GM18519 (cell line): ENCODE measurements around the gene DPY19L3.
"Not testable (repeated sequence)": the region's sequence is repeated elsewhere in the genome, so short reads cannot be mapped to it uniquely, and the experiment has no call there.

Source experiments
- ATAC-seq: cut with Tn5 transposase; IDR thresholded peaks from one replicate; pipeline ENCODE4 v1.9.1; 2021; ENCODE audit warnings: mild to moderate bottlenecking, moderate library complexity; ENCODE audit not compliant: unreplicated experiment, low FRiP score

DPY19L3 gene

DNA sequence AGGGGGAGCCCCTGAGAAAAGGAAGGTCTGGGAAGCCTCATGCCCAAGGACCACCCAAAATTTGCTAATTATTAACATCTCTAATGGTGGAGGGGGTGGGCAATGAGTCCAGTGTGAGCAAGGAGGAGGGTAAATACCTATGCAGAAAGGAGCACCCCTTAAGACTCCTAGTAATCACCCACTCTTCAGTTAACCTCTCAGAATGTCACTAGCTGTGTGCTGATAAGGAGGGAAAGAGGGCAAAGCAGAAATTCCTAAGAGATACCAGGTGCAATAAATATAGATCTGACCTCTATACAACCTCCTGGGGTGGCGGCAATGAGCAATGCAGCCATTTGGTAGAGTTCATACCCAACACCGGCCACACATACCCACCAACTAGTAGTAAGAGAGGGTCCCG lies 12.7 kb upstream of the DPY19L3 start:
- ATAC-seq, result no peak

- ATAC-seq, result no peak
Measured at GRCh38 chr19:32396046-32396652, 9.4 kb upstream of the DPY19L3 start.

DNA sequence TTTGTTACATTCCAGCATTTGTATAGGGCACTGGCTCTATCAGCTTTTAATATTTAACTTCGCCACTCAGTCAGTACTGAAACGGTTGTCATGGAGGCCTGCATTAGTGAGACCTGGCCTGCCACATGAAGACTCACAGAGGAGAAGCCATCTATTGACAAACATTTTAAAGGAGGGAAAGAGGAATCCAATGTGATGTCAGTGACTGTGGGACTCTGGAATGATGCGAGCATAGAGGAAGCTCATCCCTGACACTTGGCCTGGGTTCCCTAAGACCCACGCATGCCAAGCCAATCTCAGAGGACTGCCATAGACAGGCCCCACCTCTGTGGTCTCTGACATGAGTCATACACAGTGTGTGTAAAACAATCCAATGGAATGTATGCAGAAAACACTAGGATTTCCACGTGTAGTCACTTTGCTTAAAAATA lies 7.9 kb upstream of the DPY19L3 start:
- no peak for ATAC-seq

- no peak for ATAC-seq
Measured at GRCh38 chr19:32401992-32402391, 3.6 kb upstream of the DPY19L3 start.

- ATAC-seq, result no peak
Measured at GRCh38 chr19:32403291-32403995, 2.1 kb upstream of the DPY19L3 start.

GRCh38 chr19:32404213-32404932 lies 1.2 kb upstream of the DPY19L3 start:
- no peak for ATAC-seq

DNA sequence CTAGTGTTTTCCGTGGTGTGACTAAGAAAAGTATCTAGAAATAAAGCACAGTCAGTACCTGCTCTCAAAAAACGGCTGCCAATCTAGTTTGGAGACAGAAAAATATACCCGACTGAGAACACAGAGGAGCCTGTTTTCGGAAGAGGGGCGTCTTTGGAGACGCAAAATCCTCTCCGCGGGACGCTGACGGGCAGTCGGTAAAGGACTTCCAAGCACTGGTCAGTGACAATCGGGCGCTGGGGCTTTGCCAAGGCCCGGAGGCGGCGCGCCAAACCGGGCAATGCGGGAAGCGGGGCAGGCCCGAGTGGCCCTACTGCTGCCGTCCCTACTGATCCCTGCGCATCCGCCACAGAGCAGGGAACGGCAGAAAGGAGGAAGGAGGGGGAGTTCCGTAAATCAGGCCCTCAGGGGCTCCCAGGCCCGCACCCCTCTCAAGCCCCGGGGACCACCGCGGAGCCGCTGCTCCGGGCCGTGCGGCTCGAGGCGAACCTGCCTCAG lies 588 bp upstream of the DPY19L3 start:
- no peak for ATAC-seq

DNA sequence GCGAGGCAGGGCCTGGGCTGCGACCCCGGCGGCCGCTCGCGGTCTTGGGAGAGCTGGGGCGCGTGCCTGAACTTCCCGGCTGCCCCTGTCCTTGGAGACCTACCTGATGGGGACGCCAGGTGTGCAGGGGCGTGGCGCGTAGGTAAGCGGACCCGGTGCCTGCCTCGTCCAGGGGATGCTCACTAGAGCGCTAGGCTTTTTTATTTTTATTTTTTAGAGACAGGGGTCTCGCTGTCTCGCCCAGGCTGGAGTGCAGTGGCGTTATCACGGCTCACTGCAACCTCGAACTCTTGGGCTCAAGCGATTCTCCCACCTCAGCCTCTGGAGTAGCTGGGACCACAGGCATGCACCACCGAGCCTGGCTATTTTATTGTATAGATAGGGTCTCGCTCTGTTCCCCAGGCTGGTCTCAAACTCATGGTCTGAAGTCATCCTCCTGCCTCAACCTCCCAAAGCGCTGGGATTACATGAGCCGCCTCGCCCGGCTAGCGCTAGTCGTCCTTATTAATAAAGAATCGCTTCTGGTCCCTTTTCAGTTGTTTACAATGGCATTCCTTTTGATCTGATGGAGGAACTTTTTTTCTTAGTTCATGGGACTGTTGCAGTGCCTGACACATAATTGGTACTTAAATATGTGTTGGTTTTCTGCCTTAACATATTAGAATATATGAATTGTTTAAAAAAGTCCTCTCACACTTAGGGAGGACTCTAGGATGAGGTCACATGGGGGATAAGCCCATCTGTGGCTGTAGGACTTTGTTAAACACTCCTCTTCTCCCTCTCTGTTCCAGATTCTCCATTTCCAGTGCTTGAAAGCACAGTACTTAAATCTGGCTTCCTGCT lies 812 bp downstream of the DPY19L3 start:
- ATAC-seq, result no peak

DNA sequence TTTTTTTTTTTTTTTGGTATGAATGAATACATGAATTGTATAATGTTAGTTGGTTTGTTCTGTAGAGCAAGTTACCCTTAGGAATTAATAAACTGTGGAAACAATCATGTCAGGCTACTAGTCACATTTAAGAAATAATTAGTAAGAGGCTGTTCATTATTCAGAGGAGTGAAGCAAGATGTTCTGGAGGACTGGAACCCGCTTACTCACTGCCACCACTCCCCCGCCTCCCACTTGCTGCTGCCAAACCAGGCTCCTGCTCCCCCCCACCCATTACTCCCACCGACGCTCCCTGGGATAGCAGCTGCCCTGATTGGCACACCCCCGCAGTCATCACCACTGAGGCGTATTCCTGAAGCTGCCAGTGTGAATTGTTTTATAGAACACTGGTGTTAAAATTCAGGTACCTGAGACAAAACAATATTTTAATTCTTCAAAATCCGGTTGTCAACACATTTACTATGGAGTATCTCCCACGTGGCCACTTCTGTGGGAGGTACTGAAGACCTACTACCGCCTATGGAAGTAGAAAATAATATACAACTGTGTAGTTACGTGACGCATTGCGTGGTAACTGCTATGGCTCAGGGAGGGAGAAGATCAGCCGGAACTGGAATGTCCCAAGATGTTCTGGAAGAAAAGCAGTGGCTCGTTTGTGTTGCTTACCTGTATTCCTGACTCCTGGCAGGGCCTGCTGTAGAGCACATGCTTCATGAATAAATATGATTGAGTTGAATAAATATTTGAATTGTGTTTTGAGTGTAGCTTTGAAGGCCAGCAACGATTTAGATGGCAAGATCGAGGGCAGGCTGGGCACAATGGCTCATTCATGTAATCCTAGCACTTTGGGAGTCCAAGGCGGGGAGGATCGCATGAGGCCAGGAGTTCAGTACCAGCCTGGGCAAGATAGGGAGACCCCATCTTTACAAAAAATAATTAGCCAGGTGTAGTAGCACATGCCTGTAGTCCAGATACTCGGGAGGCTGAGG lies 1.7 kb downstream of the DPY19L3 start:
- ATAC-seq, result no peak

DNA sequence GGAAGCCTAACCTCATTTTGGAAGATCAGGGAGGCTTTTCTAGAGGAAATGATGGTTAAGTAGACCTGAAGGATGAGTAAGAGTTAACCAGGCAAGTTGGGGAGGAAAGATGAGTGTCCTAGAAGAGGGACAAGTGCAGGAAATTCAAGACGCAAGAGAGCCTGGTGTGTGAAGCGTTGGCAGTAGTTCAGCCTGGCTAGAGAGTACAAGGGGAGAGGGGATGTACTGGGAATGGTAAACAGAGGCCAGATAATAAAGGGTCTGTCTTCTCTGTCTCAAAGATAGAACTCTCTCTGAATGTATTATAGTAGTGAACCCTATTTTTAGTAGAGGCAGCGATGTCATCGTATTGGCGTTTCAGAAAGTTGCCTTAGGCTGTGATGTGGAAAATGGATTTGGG lies 9.7 kb downstream of the DPY19L3 start:
- ATAC-seq, result no peak

DNA sequence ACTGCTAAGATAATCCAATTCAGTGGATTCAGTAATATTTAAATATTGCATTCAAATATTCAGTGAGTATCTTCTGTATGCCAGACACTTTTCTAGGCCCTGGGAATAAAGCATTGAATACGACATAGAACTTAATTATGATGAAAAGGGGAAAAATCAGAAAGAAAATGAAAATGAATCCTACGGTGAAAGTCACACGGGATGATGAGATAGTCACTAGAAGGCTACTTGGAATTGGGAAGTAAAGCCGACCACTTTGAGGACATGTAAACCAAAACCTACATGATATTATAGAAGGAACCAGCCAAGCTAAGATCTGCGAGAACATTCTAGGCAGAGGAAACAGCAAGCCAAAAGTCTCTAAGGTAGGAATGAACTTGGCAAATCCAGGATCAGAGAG lies 10.1 kb downstream of the DPY19L3 start:
- no peak for ATAC-seq

DNA sequence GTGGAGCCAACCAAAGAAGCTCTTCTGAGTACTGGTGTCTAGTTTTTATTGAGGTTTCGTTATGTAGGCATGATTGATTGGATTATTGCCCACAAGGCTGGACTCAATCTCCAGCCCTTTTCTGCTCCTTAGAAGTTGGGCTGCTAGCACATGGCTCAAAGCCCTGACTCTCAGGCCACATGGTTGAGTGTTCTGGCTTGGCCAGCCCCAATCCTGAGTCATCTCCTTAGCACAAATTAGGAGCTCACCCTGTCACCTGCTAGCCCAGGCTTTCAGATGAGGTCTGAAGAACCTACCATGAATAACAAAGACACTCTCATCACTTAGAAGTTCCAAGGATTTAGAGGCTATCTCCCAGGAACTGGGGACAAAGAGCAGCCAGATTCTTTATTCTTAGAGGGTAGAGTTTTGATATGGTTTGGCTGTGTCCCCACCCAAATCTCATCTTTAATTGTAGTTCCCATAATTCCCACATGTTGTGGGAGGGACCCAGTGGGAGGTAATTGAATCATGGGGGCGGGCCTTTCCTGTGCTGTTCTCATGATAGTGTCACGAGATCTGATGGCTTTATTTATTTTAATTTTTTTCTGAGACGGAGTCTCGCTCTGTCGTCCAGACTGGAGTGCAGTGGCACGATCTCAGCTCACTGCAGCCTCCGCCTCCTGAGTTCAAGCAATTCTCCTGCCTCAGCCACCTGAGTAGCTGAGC lies 11.3 kb downstream of the DPY19L3 start:
- no peak for ATAC-seq

- ATAC-seq, result no peak
Measured at GRCh38 chr19:32418155-32418554, 12.6 kb downstream of the DPY19L3 start.

- no peak for ATAC-seq
Measured at GRCh38 chr19:32421589-32422361, 16.2 kb downstream of the DPY19L3 start.

GRCh38 chr19:32422435-32422834 lies 16.9 kb downstream of the DPY19L3 start:
- no peak for ATAC-seq

DNA sequence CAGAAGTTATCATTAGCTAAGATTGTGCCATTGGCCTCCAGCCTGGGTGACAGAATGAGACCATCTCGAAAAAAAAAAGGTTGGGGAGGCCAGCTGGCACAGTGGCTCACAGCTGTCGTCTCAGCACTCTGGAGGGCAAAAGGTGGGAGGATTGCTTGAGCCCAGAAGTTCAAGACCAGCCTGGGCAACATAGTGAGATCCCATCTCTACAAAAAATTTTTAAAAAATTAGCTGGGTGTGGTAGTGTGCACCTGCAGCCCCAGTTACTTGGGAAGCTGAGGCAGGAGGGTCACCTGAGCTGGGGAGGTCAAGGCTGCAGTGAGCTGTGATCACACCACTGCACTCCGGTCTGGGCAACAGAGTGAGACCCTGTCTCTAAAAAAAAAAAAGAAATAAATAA lies 18.4 kb downstream of the DPY19L3 start:
- not testable (repeated sequence) for ATAC-seq

DNA sequence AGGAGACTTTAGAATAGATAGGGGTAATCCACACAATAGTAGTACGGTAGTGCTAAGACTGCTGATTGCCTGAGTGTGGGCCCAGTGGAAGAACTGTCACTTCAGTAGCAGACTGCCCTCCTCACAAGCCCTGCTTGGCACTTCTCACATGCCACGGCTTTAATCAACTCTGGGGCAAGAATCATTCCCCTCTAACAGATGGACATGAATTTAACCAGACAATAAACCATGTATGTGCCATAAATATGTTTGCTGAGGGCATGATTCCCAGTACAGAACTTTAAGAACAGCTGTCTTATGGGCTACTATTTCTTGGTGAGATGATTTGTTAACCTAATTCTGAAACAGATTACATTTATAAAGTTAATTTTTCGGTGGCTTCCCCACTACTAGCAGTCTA lies 22.0 kb downstream of the DPY19L3 start:
- no peak for ATAC-seq

DNA sequence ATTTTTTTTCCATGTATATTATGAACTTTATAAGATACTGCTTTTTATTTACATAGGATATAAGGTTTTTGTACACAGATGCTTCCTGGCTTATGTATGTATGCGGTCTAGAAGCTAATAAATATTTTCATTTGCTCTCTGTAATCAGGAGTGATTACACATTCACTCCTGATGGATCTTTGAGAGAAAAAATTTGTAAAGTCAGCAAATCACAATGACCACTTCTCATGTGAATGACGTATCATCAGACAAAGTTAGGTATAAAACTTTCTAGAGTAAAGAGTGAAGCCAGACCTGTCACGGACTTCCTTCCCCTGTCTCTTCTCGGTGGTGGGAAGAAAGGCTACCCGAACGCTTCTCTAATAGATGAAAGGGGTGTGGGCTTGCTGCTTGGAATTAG lies 31.1 kb downstream of the DPY19L3 start:
- no peak for ATAC-seq
